Measurements from ENCODE around the gene CCKAR.

CCKAR gene

DNA sequence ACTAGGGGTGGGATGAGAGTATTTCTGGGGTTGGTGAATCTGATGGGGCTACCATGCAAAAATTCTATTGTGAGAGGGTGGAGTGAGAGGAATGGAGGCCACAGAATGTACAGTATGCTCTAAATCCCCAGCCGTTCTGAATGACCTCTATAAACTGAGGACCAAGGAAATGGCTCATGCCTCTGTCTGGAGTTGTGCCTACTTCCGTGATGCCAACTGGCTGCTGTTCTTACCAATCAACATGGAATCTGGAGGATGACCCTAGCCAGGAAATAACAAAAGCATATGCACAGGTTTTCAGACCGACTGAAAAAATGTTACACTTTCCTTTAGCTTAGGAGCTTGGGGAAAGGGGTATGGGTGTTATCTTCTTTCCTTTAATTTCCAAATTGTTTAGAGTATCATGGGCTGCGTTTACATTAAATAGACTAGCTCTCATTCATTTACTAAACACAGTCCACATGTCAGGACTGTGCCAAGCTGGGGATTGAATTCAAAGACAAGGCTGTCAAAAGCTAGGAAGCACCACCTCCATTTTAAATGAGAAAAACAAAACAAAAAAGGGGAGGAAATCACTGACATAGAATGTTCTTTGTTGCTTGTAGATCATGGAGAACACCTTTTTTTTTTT is 20.2 kb upstream of the CCKAR start:
- DNase-seq (ENCODE audit: low read depth in 1 of 2, low spot score in 1 of 2), result no peak

GRCh38 chr4:26509681-26510333 is 19.5 kb upstream of the CCKAR start:
- Histone ChIP-seq H3K27me3 (ENCODE audit: insufficient read depth, poor library complexity, severe bottlenecking) (no peaks in the 10 kb centered on the region), H3K27ac (replicated peaks) (no peak overlapping the region), H3K4me3 (replicated peaks; ENCODE audit: insufficient read depth, low read length) (no peak overlapping the region)
- TF ChIP-seq REST (IDR thresholded peaks at IDR 0.05; ENCODE audit: insufficient replicate concordance, low read depth) (no peak), GABPA (IDR thresholded peaks at IDR 0.05; ENCODE audit: low read depth) (no peak), SPI1 (IDR thresholded peaks at IDR 0.05; ENCODE audit: borderline replicate concordance, low read depth) (no peak), CTCF (IDR thresholded peaks at IDR 0.05; ENCODE audit: insufficient read depth, low read length) (no peak), POLR2AphosphoS5 (IDR thresholded peaks at IDR 0.05; ENCODE audit: low read depth) (no peak)
- no peak for DNase-seq (ENCODE audit: low read depth in 1 of 2, low spot score in 1 of 2)

More for the DNA sequence above, 20.2 kb upstream of the CCKAR start:
- TF ChIP-seq GABPA (IDR thresholded peaks at IDR 0.05; ENCODE audit: low read depth) (no peak), CTCF (IDR thresholded peaks at IDR 0.05; ENCODE audit: insufficient read depth, low read length) (no peak), SPI1 (IDR thresholded peaks at IDR 0.05; ENCODE audit: borderline replicate concordance, low read depth) (no peak), POLR2AphosphoS5 (IDR thresholded peaks at IDR 0.05; ENCODE audit: low read depth) (no peak), REST (IDR thresholded peaks at IDR 0.05; ENCODE audit: insufficient replicate concordance, low read depth) (no peak)
- H3K27me3 ChIP-seq (ENCODE audit: insufficient read depth, poor library complexity, severe bottlenecking), result no peaks in the 10 kb centered on the region
- no peak overlapping the region for H3K27ac ChIP-seq (replicated peaks)
- no peak overlapping the region for H3K4me3 ChIP-seq (replicated peaks; ENCODE audit: insufficient read depth, low read length)

- DNase-seq (ENCODE audit: low read depth in 1 of 2, low spot score in 1 of 2), result no peak
- H3K27me3 ChIP-seq (ENCODE audit: insufficient read depth, poor library complexity, severe bottlenecking), result no peaks in the 10 kb centered on the region
- H3K4me3 ChIP-seq (replicated peaks; ENCODE audit: insufficient read depth, low read length), result no peak overlapping the region
- no peak overlapping the region for H3K27ac ChIP-seq (replicated peaks)
- no peak for TF ChIP-seq CTCF (IDR thresholded peaks at IDR 0.05; ENCODE audit: insufficient read depth, low read length)
- no peak for TF ChIP-seq REST (IDR thresholded peaks at IDR 0.05; ENCODE audit: insufficient replicate concordance, low read depth)
- TF ChIP-seq POLR2AphosphoS5 (IDR thresholded peaks at IDR 0.05; ENCODE audit: low read depth), result no peak
- TF ChIP-seq GABPA (IDR thresholded peaks at IDR 0.05; ENCODE audit: low read depth), result no peak
- TF ChIP-seq SPI1 (IDR thresholded peaks at IDR 0.05; ENCODE audit: borderline replicate concordance, low read depth), result no peak
These were observed 17.0 kb upstream of the CCKAR start for GRCh38 chr4:26507286-26507685.

Data from HL-60 (cell line).